Right renal cortex interstitium (tissue), 3 donors: ENCODE data around the gene RTL3. TPM values are rescaled to one million over a fixed set of nuclear protein-coding genes. Genes with fewer than 3 reads are reported as not detected.
"Not testable (repeated sequence)": the region's sequence is repeated elsewhere in the genome, so short reads cannot be mapped to it uniquely, and the experiment has no call there.

Experiments
- DNase-seq, 3 donors: peaks; one replicate each; pipeline ENCODE4 v3.0.0-alpha.2; 2013; ENCODE audit warnings: low read depth in 3 of 3, low spot score in 2 of 3
- polyA plus RNA-seq, 3 donors: library from polyadenylated mRNA; unstranded; fragments of 120-200 nt; gene quantifications; one replicate each; pipeline ENCODE4 v1.2.1, GENCODE V29; 2013; ENCODE audit not compliant: insufficient read length in 3 of 3

Gene RTL3
- not detected for polyA plus RNA-seq

GRCh38 chrX:78658845-78659744, at the start of gene RTL3:
Gene RTL3 (minus strand): TSS chrX:78659328. CDS start chrX:78658420, 908 bp downstream.
- DNase-seq = no peak

GRCh38 chrX:78708816-78709215, 49.7 kb upstream of the RTL3 start:
- DNase-seq = no peak

- no peak for DNase-seq
These were observed 49.1 kb upstream of the RTL3 start for GRCh38 chrX:78708262-78708661.

GRCh38 chrX:78706071-78706470, 46.9 kb upstream of the RTL3 start:
- DNase-seq = no peak

GRCh38 chrX:78693536-78693935, 34.4 kb upstream of the RTL3 start:
- no peak for DNase-seq

GRCh38 chrX:78693012-78693411, 33.9 kb upstream of the RTL3 start:
- DNase-seq = no peak

GRCh38 chrX:78687586-78687985, 28.5 kb upstream of the RTL3 start:
- DNase-seq = no peak

GRCh38 chrX:78673246-78673645, 14.1 kb upstream of the RTL3 start:
- no peak for DNase-seq

GRCh38 chrX:78665342-78665741, 6.2 kb upstream of the RTL3 start:
- no peak for DNase-seq

GRCh38 chrX:78661836-78662235, 2.7 kb upstream of the RTL3 start:
- no peak for DNase-seq

GRCh38 chrX:78659955-78660354, 827 bp upstream of the RTL3 start:
- DNase-seq = no peak

GRCh38 chrX:78658414-78658813, 714 bp downstream of the RTL3 start:
- no peak for DNase-seq

GRCh38 chrX:78655642-78656041, 3.5 kb downstream of the RTL3 start:
- DNase-seq = no peak

- no peak for DNase-seq
These were observed 5.9 kb downstream of the RTL3 start for GRCh38 chrX:78653118-78653822.

GRCh38 chrX:78650906-78651437, 8.2 kb downstream of the RTL3 start:
- DNase-seq = no peak

GRCh38 chrX:78643874-78644273, 15.3 kb downstream of the RTL3 start:
- no peak for DNase-seq

- no peak for DNase-seq
These were observed 16.0 kb downstream of the RTL3 start for GRCh38 chrX:78643096-78643495.

GRCh38 chrX:78636096-78636495, 23.0 kb downstream of the RTL3 start:
- not testable (repeated sequence) for DNase-seq

- peak in 1 of 3 donors; percentile 10 for DNase-seq
These were observed 33.9 kb downstream of the RTL3 start for GRCh38 chrX:78624962-78625909.

GRCh38 chrX:78624426-78624825, 34.7 kb downstream of the RTL3 start:
- no peak for DNase-seq
